Right lobe of liver (tissue), 6 donors: ENCODE data around the gene PITPNC1. TPM values are rescaled to one million over a fixed set of nuclear protein-coding genes. Genes with fewer than 3 reads are reported as not detected.
"Not testable (repeated sequence)": the region's sequence is repeated elsewhere in the genome, so short reads cannot be mapped to it uniquely, and the experiment has no call there.

Experiments
- ATAC-seq, 4 donors: fragments of 200-7000 bp; cut with Tn5 transposase; one replicate each; pipeline ENCODE4 v1.9.1; 2020; ENCODE audit warnings: mild to moderate bottlenecking in 4 of 4, moderate library complexity in 4 of 4
- DNase-seq, 3 donors: peaks; one replicate each; pipeline ENCODE4 v3.0.0-alpha.2; 2020
- H3K27ac ChIP-seq, 3 donors: fragments of 200-600 bp; one replicate each; pipeline ENCODE4 v1.8.0; 2022
- H3K27me3 ChIP-seq, 2 donors: fragments of 200-600 bp; one replicate each; pipeline ENCODE4 v1.8.0; 2022
- H3K36me3 ChIP-seq, 4 donors: fragments of 200-600 bp; sonication (generic) in 1 of 4; one replicate each; pipeline versions ENCODE4 v1.5.1 to v1.8.0; 2017 to 2022; ENCODE audit warnings: control low read depth in 1 of 4
- H3K4me1 ChIP-seq, 4 donors: fragments of 200-600 bp; sonication (generic) in 1 of 4; one replicate each; pipeline versions ENCODE4 v1.5.1 to v1.8.0; 2017 to 2022; ENCODE audit warnings: control low read depth in 1 of 4
- H3K4me3 ChIP-seq, 3 donors: fragments of 200-600 bp; one replicate each; pipeline ENCODE4 v1.8.0; 2022
- H3K9me3 ChIP-seq, 4 donors: fragments of 200-600 bp; sonication (generic) in 1 of 4; one replicate each; pipeline versions ENCODE4 v1.5.1 to v1.8.0; 2017 to 2022; ENCODE audit warnings: control low read depth in 1 of 4
- POLR2A ChIP-seq: fragments of 450-650 bp; IDR thresholded peaks from one replicate; pipeline ENCODE4 v1.6.1; 2017; ENCODE audit warnings: antibody characterized with exemption, mild to moderate bottlenecking
- whole genome bisulfite sequencing: methylation state at CpG from one replicate; pipeline ENCODE4 v1.1.6; 2018; ENCODE audit warnings: low coverage, low lambda C conversion rate; ENCODE audit not compliant: insufficient coverage; ENCODE audit errors: missing lambda C conversion rate; 5-methylcytosine and 5-hydroxymethylcytosine counted together
- intact Hi-C, 2 donors: fragments of 100-400 bp; cut with DNase I; formaldehyde crosslinking; loops; one replicate each; pipeline versions ENCODE4 v1.11.2 to v1.14.1; 2022
- total RNA-seq, 6 experiments: library from RNA; depleted of rRNA in 2 of 6; stranded (reverse); fragments of >200 nt in 2 of 6; fragmentation: NEBNext Ultra II Directional in 3 of 6; extraction: Animal tissue kit (Norgen Biotek cat#: 25700) in 3 of 6; gene quantifications; one replicate each; pipeline versions ENCODE4 v1.1.0 to v1.2.4, GENCODE V29; 2016 to 2023
- TF ChIP-seq, protein P1 (sequence below), 4 donors: fragments of 200-600 bp in 3 of 4; fragments of 450-650 bp in 1 of 4; IDR thresholded peaks; one replicate each; pipeline versions ENCODE4 v1.5.1 to v1.8.0; 2016 to 2022; ENCODE audit warnings: antibody characterized with exemption in 4 of 4, mild to moderate bottlenecking in 2 of 4
- donor health status: DM: no; HTN: yes; CAD: no.
- donor health status: DM: no; HTN: no; CAD: no.
- donor health status: DM: no; HTN: no; CAD: no.
- donor health status: DM: no; HTN: yes; CAD: no.
- donor health status: DM: no; HTN: yes; CAD: no.

Gene PITPNC1
- total RNA-seq, 6 experiments from 2014 or later, result 4.7 to 13.0 (median 7.4) TPM

DNA sequence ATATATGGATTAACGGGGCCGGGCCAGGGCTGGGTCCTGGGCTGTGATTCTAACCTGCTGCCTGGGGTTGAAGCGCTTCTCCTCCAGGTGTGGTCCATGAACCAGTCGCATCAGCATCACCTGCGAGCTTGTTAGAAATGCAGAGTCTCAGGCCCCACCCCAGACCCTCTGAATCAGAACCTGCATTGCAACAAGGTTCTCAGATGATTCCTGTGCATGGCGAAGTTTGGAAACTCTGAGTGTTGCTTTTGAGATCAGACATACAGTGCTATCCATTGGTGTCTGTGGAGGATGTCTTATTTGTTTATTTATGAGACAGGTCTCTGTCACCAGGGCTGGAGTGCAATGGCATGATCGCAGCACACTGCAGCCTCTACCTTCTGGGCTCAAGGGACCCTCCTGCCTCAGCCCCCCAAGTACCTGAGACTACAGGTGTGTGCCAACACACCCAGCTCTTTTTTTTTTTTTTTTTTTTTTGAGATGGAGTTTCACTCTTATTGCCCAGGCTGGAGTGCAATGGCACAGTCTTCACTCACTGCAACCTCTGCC is 99.8 kb downstream of the PITPNC1 start:
- DNase-seq, result no peak
- WGBS, result 83% methylated on average over 3 of the region's 7 CpGs

DNA sequence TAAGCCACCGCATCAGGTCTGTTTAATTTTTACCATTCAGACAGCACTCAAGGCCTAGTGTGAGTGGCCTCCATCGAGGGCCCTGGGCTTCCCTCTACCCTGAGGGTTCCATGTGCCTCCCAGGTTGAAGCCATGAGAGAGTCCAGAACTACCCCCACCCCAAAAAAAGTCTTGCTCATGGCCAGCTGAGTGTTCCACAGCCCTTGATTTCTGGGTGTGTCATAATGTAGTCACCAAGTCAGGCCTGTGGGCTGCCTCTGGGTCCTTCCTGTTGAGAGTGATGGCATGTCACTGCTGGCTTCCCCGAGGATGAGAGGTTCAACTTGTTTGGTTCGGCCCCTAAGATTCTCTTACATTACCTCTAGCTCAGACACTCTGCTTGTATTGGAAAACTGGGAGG is 100.6 kb downstream of the PITPNC1 start:
- no peaks in the 10 kb centered on the region for H3K36me3 ChIP-seq
- H3K4me3 ChIP-seq, result no peak overlapping the region
- ATAC-seq, result no peak
- WGBS, result 85% methylated on average over 4 of the region's 4 CpGs
- intact Hi-C loops, result loop anchor here in 1 of 2 donors (5.0 kb wide), 1 partner anchor 100 kb away; the partner anchor contains the start of gene PITPNC1
- no peaks in the 10 kb centered on the region for H3K9me3 ChIP-seq
- DNase-seq, result no peak
- H3K27ac ChIP-seq, result no peak overlapping the region
- no peaks in the 10 kb centered on the region for H3K4me1 ChIP-seq
- no peaks in the 10 kb centered on the region for H3K27me3 ChIP-seq
- no peak for TF ChIP-seq POLR2A
- TF ChIP-seq, protein P1, sequence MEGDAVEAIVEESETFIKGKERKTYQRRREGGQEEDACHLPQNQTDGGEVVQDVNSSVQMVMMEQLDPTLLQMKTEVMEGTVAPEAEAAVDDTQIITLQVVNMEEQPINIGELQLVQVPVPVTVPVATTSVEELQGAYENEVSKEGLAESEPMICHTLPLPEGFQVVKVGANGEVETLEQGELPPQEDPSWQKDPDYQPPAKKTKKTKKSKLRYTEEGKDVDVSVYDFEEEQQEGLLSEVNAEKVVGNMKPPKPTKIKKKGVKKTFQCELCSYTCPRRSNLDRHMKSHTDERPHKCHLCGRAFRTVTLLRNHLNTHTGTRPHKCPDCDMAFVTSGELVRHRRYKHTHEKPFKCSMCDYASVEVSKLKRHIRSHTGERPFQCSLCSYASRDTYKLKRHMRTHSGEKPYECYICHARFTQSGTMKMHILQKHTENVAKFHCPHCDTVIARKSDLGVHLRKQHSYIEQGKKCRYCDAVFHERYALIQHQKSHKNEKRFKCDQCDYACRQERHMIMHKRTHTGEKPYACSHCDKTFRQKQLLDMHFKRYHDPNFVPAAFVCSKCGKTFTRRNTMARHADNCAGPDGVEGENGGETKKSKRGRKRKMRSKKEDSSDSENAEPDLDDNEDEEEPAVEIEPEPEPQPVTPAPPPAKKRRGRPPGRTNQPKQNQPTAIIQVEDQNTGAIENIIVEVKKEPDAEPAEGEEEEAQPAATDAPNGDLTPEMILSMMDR (IDR thresholded peaks at IDR 0.05), result no peak

More for the DNA sequence above, 99.8 kb downstream of the PITPNC1 start:
- Histone ChIP-seq H3K4me3 (no peak overlapping the region), H3K4me1 (no peaks in the 10 kb centered on the region), H3K27ac (no peak overlapping the region), H3K36me3 (no peaks in the 10 kb centered on the region), H3K9me3 (no peaks in the 10 kb centered on the region), H3K27me3 (no peaks in the 10 kb centered on the region)
- TF ChIP-seq, protein P1 (IDR thresholded peaks at IDR 0.05), result no peak
- no peak for TF ChIP-seq POLR2A
- intact Hi-C loops, result loop anchor here in 1 of 2 donors (5.0 kb wide), 1 partner anchor 100 kb away; the partner anchor contains the start of gene PITPNC1
- ATAC-seq, result no peak

- TF ChIP-seq, protein P1 (IDR thresholded peaks at IDR 0.05), result no peak
- no peak for TF ChIP-seq POLR2A
- ATAC-seq (no peak), DNase-seq (no peak)
- Histone ChIP-seq H3K27me3 (no peaks in the 10 kb centered on the region), H3K27ac (no peak overlapping the region), H3K4me3 (no peak overlapping the region), H3K9me3 (no peaks in the 10 kb centered on the region), H3K36me3 (no peaks in the 10 kb centered on the region), H3K4me1 (no peaks in the 10 kb centered on the region)
- intact Hi-C loops, result loop anchor here in 1 of 2 donors (5.0 kb wide), 1 partner anchor 101 kb away; the partner anchor contains the start of gene PITPNC1
- WGBS, result 78% methylated on average over 8 of the region's 8 CpGs
Measured at GRCh38 chr17:67478401-67479041, 101.4 kb downstream of the PITPNC1 start.

- no peak for ATAC-seq
- Histone ChIP-seq H3K36me3 (no peaks in the 10 kb centered on the region), H3K27me3 (no peaks in the 10 kb centered on the region), H3K4me3 (no peak overlapping the region), H3K9me3 (no peaks in the 10 kb centered on the region), H3K27ac (no peak overlapping the region), H3K4me1 (no peaks in the 10 kb centered on the region)
- DNase-seq, result no peak
- intact Hi-C loops, result loop anchor here in 1 of 2 donors (5.0 kb wide), 1 partner anchor 102 kb away; the partner anchor contains the start of gene PITPNC1
- TF ChIP-seq, protein P1 (IDR thresholded peaks at IDR 0.05), result no peak
- TF ChIP-seq POLR2A, result no peak
- 73% methylated on average over 3 of the region's 3 CpGs for WGBS
Measured at GRCh38 chr17:67479148-67479547, 102.1 kb downstream of the PITPNC1 start.

- WGBS, result 100% methylated on average over 1 of the region's 11 CpGs
- H3K4me1 ChIP-seq, H3K27me3 ChIP-seq, H3K4me3 ChIP-seq, ATAC-seq, H3K36me3 ChIP-seq, H3K27ac ChIP-seq, DNase-seq, H3K9me3 ChIP-seq, intact Hi-C loops: not testable (repeated sequence)
Measured at GRCh38 chr17:67480959-67481358, 103.9 kb downstream of the PITPNC1 start.
